Activated CD8-positive, alpha-beta T cell treated with anti-CD3 and anti-CD28 coated beads, Interleukin-2, amount 10 ng/mL, durations not matched to agents 7 days and 5 days (primary cell): Measurements from ENCODE around the gene COPS6. TPM values are rescaled to one million over a fixed set of nuclear protein-coding genes. Genes with fewer than 3 reads are reported as not detected.
"Not testable (repeated sequence)": the region's sequence is repeated elsewhere in the genome, so short reads cannot be mapped to it uniquely, and the experiment has no call there.

Experiments used
- ATAC-seq: fragments of 150-1000 bp; cut with Tn5 transposase; one replicate; pipeline ENCODE4 v1.10.0; 2021; ENCODE audit warnings: moderate library complexity
- CTCF ChIA-PET: fragments of 350-600 bp; sonication (Branson Sonifier 250); formaldehyde crosslinking; loops from one replicate; lab custom pipeline; 2021; ENCODE audit warnings: antibody characterized with exemption; lab: Charles Lee
- POLR2A ChIA-PET: fragments of 350-600 bp; sonication (Branson Sonifier 250); formaldehyde crosslinking; loops from one replicate; lab custom pipeline; 2021; ENCODE audit warnings: antibody characterized with exemption; lab: Charles Lee
- DNase-seq: peaks from one replicate; pipeline ENCODE4 v3.0.0-alpha.2; 2020
- H3K27ac Mint-ChIP-seq: one replicate; pipeline ENCODE4 v1.8.0; 2021; ENCODE audit warnings: mild to moderate bottlenecking, mixed read lengths
- H3K27me3 Mint-ChIP-seq: one replicate; pipeline ENCODE4 v1.8.0; 2021; ENCODE audit warnings: low read depth, mixed read lengths
- H3K36me3 Mint-ChIP-seq: one replicate; pipeline ENCODE4 v1.8.0; 2021; ENCODE audit warnings: low read depth, mixed read lengths
- H3K4me1 Mint-ChIP-seq: one replicate; pipeline ENCODE4 v1.8.0; 2021; ENCODE audit warnings: low read depth, mixed read lengths
- H3K4me3 Mint-ChIP-seq: one replicate; pipeline ENCODE4 v1.8.0; 2021; ENCODE audit warnings: mild to moderate bottlenecking, mixed read lengths
- H3K9me3 Mint-ChIP-seq: one replicate; pipeline ENCODE4 v1.8.0; 2022; ENCODE audit warnings: mixed read lengths; ENCODE audit not compliant: insufficient read depth
- microRNA-seq: library from miRNA; unstranded; fragments of <30 nt; microRNA quantifications from one replicate; pipeline ENCODE4 v1.2.0, GENCODE V29; 2022
- total RNA-seq, 2 experiments: library from RNA; stranded (reverse); gene quantifications; one replicate each; pipeline ENCODE4 v1.2.3, GENCODE V29; 2021

COPS6 gene
- total RNA-seq, 2 experiments from 2014 or later: 74.0 to 78.3 TPM

GRCh38 chr7:100130220-100130607 lies 41.4 kb downstream of the COPS6 start:
- not testable (repeated sequence) for DNase-seq, ATAC-seq, H3K27me3 Mint-ChIP-seq, H3K4me3 Mint-ChIP-seq, H3K27ac Mint-ChIP-seq, H3K9me3 Mint-ChIP-seq
- H3K36me3 Mint-ChIP-seq: peaks cover 12% of the 10 kb centered on the region
- CTCF ChIA-PET: interaction anchor here (0.7 to 11.3 kb wide), 21 partner anchors 10 to 298 kb away, joined by 3 to 200 read pairs (median 5); partner anchors contain the start of genes AP4M1, CNPY4, LAMTOR4 and MCM7
- peaks cover 41% of the 10 kb centered on the region for H3K4me1 Mint-ChIP-seq
- POLR2A ChIA-PET: interaction anchor here (0.6 to 1.7 kb wide), 3 partner anchors 29 to 90 kb away, joined by 4 to 12 read pairs (median 4); partner anchors contain the start of genes AP4M1, MCM7 and PVRIG

- H3K27ac Mint-ChIP-seq: no peak overlapping the region
- peak overlapping the region; percentile 18 for H3K4me3 Mint-ChIP-seq
- POLR2A ChIA-PET: interaction anchor here (0.6 to 1.7 kb wide), 5 partner anchors 17 to 89 kb away, joined by 3 to 12 read pairs (median 4); partner anchors contain the start of genes AP4M1, MCM7 and PVRIG
- DNase-seq (peak; percentile 91), ATAC-seq (peak; percentile 20)
- H3K36me3 Mint-ChIP-seq: peaks cover 12% of the 10 kb centered on the region
- H3K27me3 Mint-ChIP-seq: no peaks in the 10 kb centered on the region
- no peaks in the 10 kb centered on the region for H3K9me3 Mint-ChIP-seq
- CTCF ChIA-PET: interaction anchor here (0.7 to 11.3 kb wide), 22 partner anchors 11 to 277 kb away, joined by 3 to 200 read pairs (median 6); partner anchors contain the start of genes AP4M1, CNPY4, LAMTOR4 and MCM7
- peaks cover 36% of the 10 kb centered on the region for H3K4me1 Mint-ChIP-seq
These were observed 42.1 kb downstream of the COPS6 start for GRCh38 chr7:100130608-100131453.

DNA sequence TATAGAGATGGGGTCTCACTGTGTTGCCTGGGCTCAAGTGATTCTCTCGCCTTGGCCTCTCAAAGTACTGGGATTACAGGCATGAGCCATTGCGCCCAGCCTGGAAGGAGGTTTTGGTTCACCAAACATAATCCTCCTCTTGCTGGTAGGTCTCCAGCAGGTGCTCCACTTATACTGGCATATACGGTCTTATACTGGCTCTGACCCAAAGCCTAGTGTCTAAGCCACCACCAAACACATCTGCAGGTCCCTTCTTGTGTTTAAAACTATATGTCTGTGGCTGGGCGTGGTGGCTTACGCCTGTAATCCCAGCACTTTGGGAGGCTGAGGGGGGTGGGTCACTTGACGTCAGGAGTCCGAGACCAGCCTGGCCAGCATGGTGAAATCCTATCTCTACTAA lies 43.4 kb downstream of the COPS6 start:
- H3K36me3 Mint-ChIP-seq: peaks cover 2% of the 10 kb centered on the region
- ChIA-PET CTCF (interaction anchor here (0.8 to 11.3 kb wide), 33 partner anchors 9 to 322 kb away, joined by 3 to 200 read pairs (median 8); partner anchors contain the start of genes AP4M1, GAL3ST4, GPC2 and LAMTOR4), POLR2A (interaction anchor here (0.6 to 1.1 kb wide), 3 partner anchors 86 to 297 kb away, joined by 3 to 5 read pairs (median 3); partner anchors contain the start of gene ZCWPW1)
- ATAC-seq (no peak), DNase-seq (no peak)
- H3K27ac Mint-ChIP-seq: no peak overlapping the region
- no peak overlapping the region for H3K4me3 Mint-ChIP-seq
- no peaks in the 10 kb centered on the region for H3K27me3 Mint-ChIP-seq
- no peaks in the 10 kb centered on the region for H3K9me3 Mint-ChIP-seq
- H3K4me1 Mint-ChIP-seq: peaks cover 28% of the 10 kb centered on the region

GRCh38 chr7:100132697-100133151 lies 44.0 kb downstream of the COPS6 start:
- no peaks in the 10 kb centered on the region for H3K27me3 Mint-ChIP-seq
- H3K9me3 Mint-ChIP-seq: no peaks in the 10 kb centered on the region
- ChIA-PET CTCF (interaction anchor here (0.6 to 11.3 kb wide), 41 partner anchors 8 to 322 kb away, joined by 3 to 200 read pairs (median 5); partner anchors contain the start of genes AP4M1, GAL3ST4, GPC2 and LAMTOR4), POLR2A (interaction anchor here (0.9 to 1.1 kb wide), 2 partner anchors 86 to 88 kb away, joined by 3 to 5 read pairs; no protein-coding TSS in a partner anchor)
- H3K27ac Mint-ChIP-seq: no peak overlapping the region
- peak; percentile 79 for DNase-seq
- peaks cover 30% of the 10 kb centered on the region for H3K4me1 Mint-ChIP-seq
- H3K4me3 Mint-ChIP-seq: no peak overlapping the region
- ATAC-seq: peak; percentile 78
- H3K36me3 Mint-ChIP-seq: peaks cover 2% of the 10 kb centered on the region

DNA sequence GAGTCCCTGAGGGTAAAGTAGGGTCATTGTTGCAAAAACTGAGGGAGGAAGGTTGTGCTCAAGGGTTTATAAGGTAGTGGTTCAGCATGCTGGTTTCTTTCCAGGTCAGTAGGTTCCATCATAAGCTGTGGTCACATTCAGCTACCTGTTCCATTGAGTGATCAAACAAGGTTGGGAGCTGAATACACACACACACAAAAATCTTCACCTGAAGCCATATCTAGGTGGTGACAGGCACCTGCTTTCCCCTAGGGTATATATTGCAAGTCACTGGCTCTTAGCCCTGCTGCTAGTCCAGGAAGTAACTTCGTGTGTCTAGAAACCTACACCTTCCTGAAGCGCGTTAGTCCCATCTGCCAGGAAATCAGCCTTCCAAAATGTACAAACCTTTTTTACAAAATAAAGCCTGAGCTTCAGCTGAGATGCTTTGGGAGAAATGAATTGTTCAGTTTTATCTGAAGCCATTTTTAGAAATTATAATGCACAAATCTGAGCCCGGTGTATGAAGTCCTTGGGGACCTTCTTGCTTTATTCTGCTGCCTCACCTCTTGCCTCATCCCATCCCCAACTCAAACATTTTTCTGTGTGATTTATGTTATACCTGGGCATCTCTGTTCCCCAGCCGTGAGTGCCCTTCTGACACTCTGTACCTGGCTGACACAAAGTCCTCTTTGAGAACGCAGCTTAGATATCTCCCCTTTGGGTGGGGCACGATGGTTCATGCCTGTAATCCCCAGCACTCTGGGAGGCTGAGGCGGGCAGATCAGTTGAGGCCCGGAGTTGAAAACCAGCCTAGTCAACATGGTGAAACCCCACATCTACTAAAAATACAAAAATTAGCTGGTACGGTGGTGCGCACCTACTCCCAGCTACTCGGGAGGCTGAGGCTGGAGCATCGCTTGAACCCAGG lies 49.3 kb downstream of the COPS6 start:
- ChIA-PET CTCF (interaction anchor here (0.7 to 13.7 kb wide), 7 partner anchors 7 to 269 kb away, joined by 3 to 200 read pairs (median 5); partner anchors contain the start of gene PVRIG), POLR2A (interaction anchor here (0.6 to 1.3 kb wide), 3 partner anchors 10 to 300 kb away, joined by 3 to 6 read pairs (median 3); partner anchors contain the start of gene LAMTOR4)
- H3K36me3 Mint-ChIP-seq: no peaks in the 10 kb centered on the region
- H3K4me1 Mint-ChIP-seq: peaks cover 16% of the 10 kb centered on the region
- no peaks in the 10 kb centered on the region for H3K27me3 Mint-ChIP-seq
- H3K27ac Mint-ChIP-seq: peak overlapping the region; percentile 62
- no peak overlapping the region for H3K4me3 Mint-ChIP-seq
- ATAC-seq (peak; percentile 55), DNase-seq (no peak)
- H3K9me3 Mint-ChIP-seq: no peaks in the 10 kb centered on the region

- DNase-seq (no peak), ATAC-seq (no peak)
- H3K4me3 Mint-ChIP-seq: no peak overlapping the region
- H3K4me1 Mint-ChIP-seq: peaks cover 16% of the 10 kb centered on the region
- H3K27ac Mint-ChIP-seq: peak overlapping the region; percentile 1
- CTCF ChIA-PET: interaction anchor here (13.7 kb wide), 1 partner anchor 10 kb away, joined by 141 read pairs; no protein-coding TSS in a partner anchor
- POLR2A ChIA-PET: interaction anchor here (1.9 kb wide), 1 partner anchor 14 kb away, joined by 4 read pairs; no protein-coding TSS in a partner anchor
- no peaks in the 10 kb centered on the region for H3K9me3 Mint-ChIP-seq
- H3K36me3 Mint-ChIP-seq: no peaks in the 10 kb centered on the region
- no peaks in the 10 kb centered on the region for H3K27me3 Mint-ChIP-seq
These were observed 52.8 kb downstream of the COPS6 start for GRCh38 chr7:100141555-100141949.

Small RNA genes lying within 50 kb of the gene (microRNA-seq; reads per million reads assigned to microRNA genes)
- gene MIR106B (5,108 reads per million, percentile 92 among the genes with 10 or more reads in this experiment), gene MIR25 (1,324 reads per million, percentile 83 among the genes with 10 or more reads in this experiment), gene MIR93 (28,014 reads per million, percentile 97 among the genes with 10 or more reads in this experiment)

Other genes with a start within 250 kb of the COPS6 start
- gene OR2AE1, start 211.9 kb upstream of the COPS6 start, total RNA-seq: under 1 TPM; 0.42 to 0.60 TPM
- gene TRIM4, start 169.4 kb upstream of the COPS6 start, total RNA-seq: 10 to 100 TPM; 26.7 to 28.0 TPM
- under 1 TPM in 1 of 2 experiments, not detected in 1; 0.21 TPM for gene GJC3, start 159.3 kb upstream of the COPS6 start, total RNA-seq
- gene AZGP1, start 112.9 kb upstream of the COPS6 start, total RNA-seq: not detected
- gene ZKSCAN1, start 73.4 kb upstream of the COPS6 start, total RNA-seq: 10 to 100 TPM; 50.4 to 54.5 TPM
- 1 to 10 TPM; 5.8 to 7.5 TPM for gene ZSCAN21, start 39.2 kb upstream of the COPS6 start, total RNA-seq
- gene ZNF3, start 7.2 kb upstream of the COPS6 start, total RNA-seq: 10 to 100 TPM; 20.9 to 21.8 TPM
- 100 to 1,000 TPM; 364 to 375 TPM for gene MCM7, start 12.4 kb downstream of the COPS6 start, total RNA-seq
- 10 to 100 TPM; 10.8 to 13.0 TPM for gene AP4M1, start 12.7 kb downstream of the COPS6 start, total RNA-seq
- gene TAF6, start 30.4 kb downstream of the COPS6 start, total RNA-seq: 10 to 100 TPM; 74.6 to 81.0 TPM
- gene CNPY4, start 30.7 kb downstream of the COPS6 start, total RNA-seq: 10 to 100 TPM; 32.4 to 35.5 TPM
- gene MBLAC1, start 38.0 kb downstream of the COPS6 start, total RNA-seq: 1 to 10 TPM; 4.3 to 5.7 TPM
- gene LAMTOR4, start 59.9 kb downstream of the COPS6 start, total RNA-seq: 100 to 1,000 TPM; 134 to 143 TPM
- 10 to 100 TPM; 42.7 to 44.0 TPM for gene TRAPPC14, start 69.8 kb downstream of the COPS6 start, total RNA-seq
- 1 to 10 TPM; 2.8 to 3.5 TPM for gene GAL3ST4, start 79.6 kb downstream of the COPS6 start, total RNA-seq
- gene GPC2, start 88.4 kb downstream of the COPS6 start, total RNA-seq: 1 to 10 TPM; 8.1 to 8.2 TPM
- gene STAG3, start 88.9 kb downstream of the COPS6 start, total RNA-seq: 10 to 100 TPM; 16.5 to 20.6 TPM
- gene PVRIG, start 131.0 kb downstream of the COPS6 start, total RNA-seq: 10 to 100 TPM; 61.6 to 64.8 TPM
- not detected for gene SPDYE3, start 218.7 kb downstream of the COPS6 start, total RNA-seq